Measurements from ENCODE around the gene PDLIM3.
"Not testable (repeated sequence)": the region's sequence is repeated elsewhere in the genome, so short reads cannot be mapped to it uniquely, and the experiment has no call there.

PDLIM3 gene, protein sequence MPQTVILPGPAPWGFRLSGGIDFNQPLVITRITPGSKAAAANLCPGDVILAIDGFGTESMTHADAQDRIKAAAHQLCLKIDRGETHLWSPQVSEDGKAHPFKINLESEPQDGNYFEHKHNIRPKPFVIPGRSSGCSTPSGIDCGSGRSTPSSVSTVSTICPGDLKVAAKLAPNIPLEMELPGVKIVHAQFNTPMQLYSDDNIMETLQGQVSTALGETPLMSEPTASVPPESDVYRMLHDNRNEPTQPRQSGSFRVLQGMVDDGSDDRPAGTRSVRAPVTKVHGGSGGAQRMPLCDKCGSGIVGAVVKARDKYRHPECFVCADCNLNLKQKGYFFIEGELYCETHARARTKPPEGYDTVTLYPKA

GRCh38 chr4:185534866-185535611, at the start of gene PDLIM3:
TSS of gene PDLIM3 (minus strand) at chr4:185535507. CDS start at chr4:185535434, 73 bp downstream.
- no peak for DNase-seq (ENCODE audit: low read depth, low spot score)

DNA sequence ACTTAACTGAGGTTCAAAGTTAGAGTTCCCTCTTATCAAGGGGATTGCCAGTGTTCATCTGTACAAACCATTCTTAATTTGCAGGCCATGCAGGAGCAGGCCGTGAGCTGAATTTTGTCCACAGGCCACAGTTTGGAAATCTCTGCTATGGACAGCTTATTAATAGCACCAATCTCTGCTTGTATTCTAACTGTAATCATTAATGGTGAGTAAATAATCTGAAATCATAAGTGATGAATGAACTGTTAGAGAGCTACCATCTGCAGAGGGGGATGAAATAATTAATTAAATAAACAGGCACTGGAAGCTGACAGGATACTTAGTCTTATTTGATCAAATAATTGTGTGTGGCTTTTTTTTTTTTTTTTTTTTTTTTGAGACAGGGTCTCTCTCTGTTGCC, 48.5 kb upstream of the PDLIM3 start:
- DNase-seq (ENCODE audit: low read depth, low spot score): no peak

- DNase-seq (ENCODE audit: low read depth, low spot score): no peak
These were observed 47.5 kb upstream of the PDLIM3 start for GRCh38 chr4:185582651-185583400.

GRCh38 chr4:185580699-185581098, 45.4 kb upstream of the PDLIM3 start:
- no peak for DNase-seq (ENCODE audit: low read depth, low spot score)

- no peak for DNase-seq (ENCODE audit: low read depth, low spot score)
These were observed 43.0 kb upstream of the PDLIM3 start for GRCh38 chr4:185578284-185578683.

DNA sequence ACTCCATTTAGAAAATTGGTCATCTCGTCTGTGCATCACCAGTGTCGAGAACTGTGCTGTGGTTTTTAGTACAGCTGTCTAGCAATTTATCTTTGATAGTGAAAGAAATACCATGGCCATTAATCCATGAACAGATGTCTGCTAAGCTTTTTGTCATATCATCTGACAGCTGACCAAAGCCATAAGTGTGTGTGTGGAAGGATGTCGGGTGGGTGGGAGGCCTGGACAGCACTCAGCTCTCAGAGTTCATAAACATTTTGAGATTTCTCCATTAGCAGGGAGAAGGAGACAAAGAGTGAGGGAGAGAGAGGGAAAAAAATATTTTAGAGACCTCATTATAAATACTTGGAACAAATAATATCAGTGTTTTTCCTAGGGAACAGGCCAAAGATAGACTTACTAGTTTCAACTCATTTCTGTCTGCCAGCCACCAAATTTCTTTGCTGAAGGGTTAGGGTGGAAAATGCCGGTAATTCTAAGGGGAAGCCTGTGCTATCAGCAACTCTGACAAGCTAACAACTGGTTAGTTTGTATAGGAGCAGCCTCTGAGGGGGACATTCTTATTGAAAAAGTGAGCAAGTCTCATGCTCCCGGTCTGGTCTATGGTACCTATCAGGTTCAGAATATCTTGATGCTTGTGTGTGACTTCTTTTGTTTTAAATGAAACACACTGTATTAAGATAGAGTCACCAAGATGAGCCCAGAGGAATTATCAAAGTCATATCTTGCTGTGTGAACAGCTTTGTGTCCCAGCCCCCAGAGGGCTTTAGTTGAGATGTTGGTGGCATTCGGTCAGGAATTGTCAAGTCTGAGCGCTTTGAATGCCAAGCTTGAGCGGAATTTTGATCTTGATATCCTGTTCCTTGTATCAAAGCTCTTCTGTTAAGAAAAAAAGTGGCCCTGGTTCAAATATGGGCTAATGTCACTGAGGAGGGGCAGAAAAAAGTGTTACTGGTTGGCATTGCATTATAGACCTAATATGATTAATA, 41.9 kb upstream of the PDLIM3 start:
- no peak for DNase-seq (ENCODE audit: low read depth, low spot score)

DNA sequence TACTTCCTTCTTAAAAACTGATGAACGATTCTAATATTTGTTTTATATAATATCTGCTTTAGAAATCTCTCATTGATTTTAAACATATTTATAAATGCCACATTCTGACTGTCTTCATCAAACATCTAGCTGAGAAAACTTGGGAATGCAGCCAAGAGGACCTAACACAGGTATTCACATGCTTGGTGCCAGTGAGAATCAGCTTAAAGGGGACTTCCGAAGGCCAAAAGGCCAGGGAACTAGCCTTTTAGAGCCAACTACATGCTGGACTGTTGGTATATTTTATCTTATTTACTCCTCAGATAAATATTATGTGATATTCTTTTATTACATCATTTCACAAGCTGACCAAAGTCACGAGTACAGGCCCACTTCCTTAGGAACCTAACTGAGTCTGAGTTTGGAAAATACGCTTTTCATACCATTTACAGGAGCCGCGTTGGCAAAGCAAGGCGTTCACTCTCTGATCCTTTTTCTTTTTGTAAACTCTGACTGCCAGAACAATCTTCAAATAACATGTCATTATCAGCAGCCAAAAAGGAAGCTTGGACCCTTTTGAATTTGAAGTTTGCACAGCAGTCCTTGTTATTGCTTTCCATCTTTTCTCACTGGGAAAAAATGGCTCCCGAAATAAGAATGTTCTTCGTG, 41.1 kb upstream of the PDLIM3 start:
- no peak for DNase-seq (ENCODE audit: low read depth, low spot score)

- no peak for DNase-seq (ENCODE audit: low read depth, low spot score)
These were observed 38.4 kb upstream of the PDLIM3 start for GRCh38 chr4:185573651-185574199.

DNA sequence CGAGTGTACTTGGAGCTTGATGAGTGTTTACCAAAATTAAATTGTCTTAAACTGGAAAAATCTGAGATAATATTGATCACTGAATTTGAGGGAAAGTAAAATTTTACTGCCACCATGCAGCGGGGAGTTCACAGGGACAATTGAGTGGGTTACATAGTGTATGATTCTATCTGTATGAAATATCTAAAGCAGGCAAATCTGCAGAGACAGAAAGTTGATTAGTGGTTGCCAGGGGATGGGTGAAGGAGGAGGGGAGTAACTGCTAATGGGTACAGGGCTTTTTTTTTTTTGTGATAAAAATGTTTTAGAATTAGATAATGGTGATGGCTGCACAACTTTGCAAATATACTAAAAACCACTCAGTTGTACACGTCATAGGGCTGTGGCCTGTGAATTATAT, 35.4 kb upstream of the PDLIM3 start:
- no peak for DNase-seq (ENCODE audit: low read depth, low spot score)

- no peak for DNase-seq (ENCODE audit: low read depth, low spot score)
These were observed 32.4 kb upstream of the PDLIM3 start for GRCh38 chr4:185567381-185568376.

- DNase-seq (ENCODE audit: low read depth, low spot score): no peak
These were observed 31.7 kb upstream of the PDLIM3 start for GRCh38 chr4:185566972-185567371.

DNA sequence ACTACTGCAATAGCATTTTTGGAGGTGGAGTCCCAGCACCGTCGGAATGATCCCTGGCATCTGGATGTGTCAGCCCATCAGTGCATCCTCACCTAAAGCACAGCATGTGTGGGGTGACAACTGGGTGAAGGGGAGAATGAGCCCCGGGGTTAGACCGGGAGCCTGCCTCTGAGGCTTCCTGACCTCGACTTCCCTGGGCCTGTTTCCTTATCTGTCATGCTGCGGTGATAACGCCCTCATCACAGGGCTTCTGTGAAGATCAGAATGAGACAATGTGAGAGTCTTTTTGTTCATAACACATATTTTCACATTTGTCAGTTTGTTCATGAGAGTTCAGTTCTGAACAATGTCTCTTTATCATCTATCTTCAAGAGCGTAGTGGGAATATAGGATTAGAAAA, 31.1 kb upstream of the PDLIM3 start:
- DNase-seq (ENCODE audit: low read depth, low spot score): no peak

DNA sequence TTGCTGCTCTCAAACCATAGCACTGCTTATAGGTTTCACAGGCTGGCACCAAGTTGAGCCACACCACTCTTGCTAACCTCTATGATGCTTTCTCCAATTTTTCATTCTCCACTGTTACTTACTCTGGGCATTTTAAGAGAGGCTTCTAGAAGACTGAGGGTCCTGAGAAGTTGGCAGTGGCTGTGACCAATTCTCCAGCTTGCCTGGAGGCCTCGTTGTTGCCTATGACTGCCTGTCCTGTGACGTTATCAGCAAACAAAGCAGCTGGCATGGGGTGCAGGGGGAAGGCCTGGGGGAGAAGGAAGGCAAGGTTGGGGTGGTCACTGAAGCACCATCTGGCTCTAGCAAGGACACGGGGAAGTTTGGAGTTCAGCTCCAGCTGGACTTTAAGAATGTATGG, 30.4 kb upstream of the PDLIM3 start:
- DNase-seq (ENCODE audit: low read depth, low spot score): no peak

GRCh38 chr4:185564349-185564748, 29.0 kb upstream of the PDLIM3 start:
- no peak for DNase-seq (ENCODE audit: low read depth, low spot score)

DNA sequence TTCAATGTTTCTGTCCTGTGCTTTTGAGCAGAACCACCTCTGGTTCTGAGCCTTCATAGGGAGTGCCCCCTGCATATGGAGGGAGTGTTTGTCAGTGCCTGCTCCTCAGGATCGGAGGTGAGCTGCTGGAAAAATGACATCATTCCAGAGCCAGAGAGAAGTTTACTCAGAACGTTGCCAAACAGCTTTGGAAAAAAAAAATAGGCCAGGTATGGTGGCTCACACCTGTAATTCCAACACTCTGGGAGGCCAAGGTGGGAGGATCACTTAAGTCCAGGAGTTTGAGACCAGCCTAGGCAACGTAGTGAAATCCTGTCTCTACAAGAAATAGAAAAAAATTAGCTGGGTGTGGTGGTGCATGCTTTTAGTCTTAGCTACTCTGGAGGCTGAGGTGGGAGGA, 27.2 kb upstream of the PDLIM3 start:
- no peak for DNase-seq (ENCODE audit: low read depth, low spot score)

DNA sequence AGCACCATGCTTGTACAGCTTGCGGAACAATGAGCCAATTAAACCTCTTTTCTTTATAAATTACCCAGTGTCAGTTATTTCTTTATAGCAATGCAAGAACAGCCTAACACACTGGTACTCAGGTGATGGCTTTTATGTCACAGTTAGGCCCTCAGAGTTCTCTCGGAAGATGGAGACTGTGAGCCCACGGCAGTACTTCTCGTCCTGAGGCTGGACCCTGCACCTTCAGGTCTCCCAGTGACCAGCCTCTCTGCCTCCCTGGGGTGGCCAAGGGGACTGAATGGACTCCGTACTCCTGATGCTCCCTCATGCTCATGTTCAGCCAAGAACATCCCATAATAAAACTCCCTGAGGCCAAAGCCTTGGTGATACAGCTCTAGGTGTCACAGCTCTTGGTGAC, 25.0 kb upstream of the PDLIM3 start:
- DNase-seq (ENCODE audit: low read depth, low spot score): no peak

- no peak for DNase-seq (ENCODE audit: low read depth, low spot score)
These were observed 24.6 kb upstream of the PDLIM3 start for GRCh38 chr4:185559915-185560281.

GRCh38 chr4:185559251-185559914, 24.1 kb upstream of the PDLIM3 start:
- DNase-seq (ENCODE audit: low read depth, low spot score): not testable (repeated sequence)
